Keratinocyte (primary cell): Measurements from ENCODE around the gene PNPLA7. TPM values are rescaled to one million over a fixed set of nuclear protein-coding genes. Genes with fewer than 3 reads are reported as not detected.

Experiments used
- DNase-seq: peaks from one replicate; pipeline ENCODE4 v3.0.0-alpha.2; 2011; ENCODE audit warnings: low read depth, missing footprints, low spot score
- FAIRE-seq: peaks from 2 replicates; lab custom pipeline; 2011; peaks lifted over from hg19 to GRCh38; lab: Jason Lieb, UNC
- H2AFZ ChIP-seq: 2 replicates; pipeline ENCODE4 v1.6.0; 2012; ENCODE audit warnings: low read length, control low read depth, inconsistent platforms; ENCODE audit not compliant: control insufficient read depth
- H3K27ac ChIP-seq: 2 replicates; pipeline ENCODE4 v1.5.1; 2011; ENCODE audit warnings: low read length; ENCODE audit not compliant: control insufficient read depth, insufficient read depth
- H3K27me3 ChIP-seq: 3 replicates; pipeline ENCODE4 v1.6.0; 2011; ENCODE audit warnings: low read length; ENCODE audit not compliant: control insufficient read depth, insufficient read depth; ENCODE audit errors: extremely low read depth
- H3K36me3 ChIP-seq, 2 experiments: 2 replicates in 1 of 2; 3 replicates in 1 of 2; pipeline ENCODE4 v1.5.1; 2011; ENCODE audit warnings: low read length in 2 of 2, mild to moderate bottlenecking in 1 of 2; ENCODE audit not compliant: control insufficient read depth in 2 of 2, insufficient read depth in 2 of 2; ENCODE audit errors: extremely low read depth in 1 of 2
- H3K4me1 ChIP-seq: 3 replicates; pipeline ENCODE4 v1.5.1; 2011; ENCODE audit warnings: low read length; ENCODE audit not compliant: control insufficient read depth, insufficient read depth; ENCODE audit errors: extremely low read depth
- H3K4me2 ChIP-seq: 3 replicates; pipeline ENCODE4 v1.6.0; 2011; ENCODE audit warnings: low read depth, low read length; ENCODE audit not compliant: control insufficient read depth, insufficient read depth; ENCODE audit errors: extremely low read depth
- H3K4me3 ChIP-seq, 3 experiments: fragments of 200-600 bp in 1 of 3; sonication (generic) in 1 of 3; 2 replicates in 2 of 3; 3 replicates in 1 of 3; pipeline ENCODE4 v1.5.1; 2011 to 2016; ENCODE audit warnings: low read length in 3 of 3, mild to moderate bottlenecking in 3 of 3, control low read depth in 2 of 3, inconsistent platforms in 1 of 3, low read depth in 1 of 3, mixed read lengths in 1 of 3, mixed run types in 1 of 3, moderate library complexity in 1 of 3; ENCODE audit not compliant: control insufficient read depth in 2 of 3, insufficient read depth in 2 of 3; ENCODE audit errors: extremely low read depth in 1 of 3
- H3K79me2 ChIP-seq: 2 replicates; pipeline ENCODE4 v1.6.0; 2012; ENCODE audit warnings: low read length; ENCODE audit not compliant: control insufficient read depth, insufficient read depth
- H3K9ac ChIP-seq: 3 replicates; pipeline ENCODE4 v1.6.0; 2011; ENCODE audit warnings: low read length; ENCODE audit not compliant: control insufficient read depth, insufficient read depth; ENCODE audit errors: extremely low read depth
- H3K9me1 ChIP-seq: 3 replicates; pipeline ENCODE4 v1.6.0; 2011; ENCODE audit warnings: low read length; ENCODE audit not compliant: control insufficient read depth, insufficient read depth; ENCODE audit errors: extremely low read depth
- H3K9me3 ChIP-seq: 2 replicates; pipeline ENCODE4 v1.5.1; 2012; ENCODE audit warnings: low read depth, low read length; ENCODE audit not compliant: control insufficient read depth
- H4K20me1 ChIP-seq: 3 replicates; pipeline ENCODE4 v1.6.0; 2011; ENCODE audit warnings: low read length; ENCODE audit not compliant: control insufficient read depth, insufficient read depth; ENCODE audit errors: extremely low read depth
- EZH2 ChIP-seq: IDR thresholded peaks from one replicate; pipeline ENCODE4 v1.6.1; 2012; ENCODE audit warnings: inconsistent platforms, mild to moderate bottlenecking, low read length, moderate library complexity
- dilution Hi-C: fragments of 300-500 bp; cut with MboI; formaldehyde crosslinking; loops from one replicate; pipeline ENCODE4 v1.7.0; 2020; ENCODE audit warnings: low sequenced_read_pairs; ENCODE audit not compliant: extremely low pct_ligation_motif_present
- polyA plus RNA-seq, 5 experiments: library from polyadenylated mRNA; depleted of rRNA in 3 of 5; stranded (reverse) in 3 of 5; stranded (forward) in 1 of 5; unstranded in 1 of 5; fragments of >200 nt; gene quantifications; 1 replicate in 1 of 5; 2 replicates in 3 of 5; 3 replicates in 1 of 5; pipeline versions ENCODE4 v1.2.1 to v1.2.3, GENCODE V29; 2011 to 2012; ENCODE audit warnings: missing spikeins in 2 of 5, low read depth in 1 of 5, low replicate concordance in 1 of 5
- TF ChIP-seq, protein P1 (sequence below), 3 experiments: IDR thresholded peaks in 1 of 3; conservative IDR thresholded peaks in 1 of 3; optimal IDR thresholded peaks in 1 of 3; 2 replicates in 2 of 3; 3 replicates in 1 of 3; pipeline versions ENCODE3 to v1.5.1; 2011; ENCODE audit warnings: low read length in 3 of 3, mild to moderate bottlenecking in 3 of 3, moderate library complexity in 2 of 3, control low read depth in 1 of 3, inconsistent platforms in 1 of 3; ENCODE audit not compliant: insufficient read depth in 2 of 3; ENCODE audit errors: extremely low read depth in 1 of 3

The PNPLA7 gene
- polyA plus RNA-seq, 1 donor (not counting 4 experiments of a cell fraction or from before 2014, with no cell fraction given), result 0.34 TPM

DNA sequence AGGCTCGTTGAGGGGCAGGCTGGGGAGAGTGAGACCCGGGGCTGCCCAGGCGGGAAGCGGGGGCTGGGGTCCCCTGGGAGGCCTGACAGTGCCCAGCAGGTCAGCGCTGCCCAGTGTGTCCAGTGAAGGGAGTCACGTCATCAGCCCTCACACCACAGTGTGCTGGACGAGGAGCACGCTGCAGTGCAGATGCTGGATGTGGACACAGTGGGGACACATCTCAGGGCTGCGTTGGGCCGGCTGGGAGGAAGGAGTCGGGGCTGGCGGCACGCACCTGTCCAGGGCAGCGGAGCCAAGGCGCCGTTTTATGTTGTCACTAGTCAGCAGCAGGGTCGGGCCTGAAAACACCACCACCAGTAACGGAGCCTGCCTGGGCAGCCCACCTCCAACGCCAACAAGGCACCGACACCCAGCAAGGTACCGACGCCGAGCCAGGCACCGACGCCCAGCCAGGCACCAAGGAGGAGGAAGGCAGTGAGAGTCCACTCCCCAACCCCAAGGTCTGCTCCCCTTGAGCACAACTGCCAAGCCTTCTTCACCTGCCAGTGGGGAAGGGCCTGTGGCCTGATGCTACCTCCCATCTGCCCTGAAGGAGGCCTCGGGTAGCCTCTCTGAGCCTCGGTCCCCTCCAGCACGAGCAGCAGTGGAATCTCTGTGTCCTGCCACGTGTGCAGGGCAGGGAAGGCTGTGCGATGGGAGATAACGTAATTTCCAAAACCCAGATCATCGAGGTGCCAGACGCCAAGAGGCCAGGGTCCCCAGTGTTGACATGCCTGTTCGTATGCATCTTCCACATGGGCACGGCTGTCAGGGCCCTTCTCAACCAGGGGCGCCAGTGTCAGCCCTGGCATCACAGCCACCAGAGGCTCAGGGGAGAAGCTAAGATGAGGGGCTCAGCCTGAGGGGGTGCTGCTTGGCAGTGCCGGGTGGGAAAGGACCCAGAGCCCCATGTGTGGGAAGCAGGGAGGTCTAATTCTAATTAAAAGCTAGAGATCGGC lies 69.2 kb downstream of the PNPLA7 start:
- DNase-seq (no peak), FAIRE-seq (no peak)
- Histone ChIP-seq H3K4me2 (no peak overlapping the region), H3K9me3 (peaks cover 2% of the 10 kb centered on the region), H3K27me3 (peaks cover 11% of the 10 kb centered on the region), H3K9me1 (no peaks in the 10 kb centered on the region), H3K9ac (no peak overlapping the region), H2AFZ (no peak overlapping the region), H3K36me3 (no peaks in the 10 kb centered on the region), H3K4me1 (peaks cover 6% of the 10 kb centered on the region), H4K20me1 (no peaks in the 10 kb centered on the region), H3K27ac (no peak overlapping the region), H3K4me3 (no peak overlapping the region), H3K79me2 (no peaks in the 10 kb centered on the region)
- dilution Hi-C loops, result no loop called here
- TF ChIP-seq EZH2, result no peak
- TF ChIP-seq, protein P1, sequence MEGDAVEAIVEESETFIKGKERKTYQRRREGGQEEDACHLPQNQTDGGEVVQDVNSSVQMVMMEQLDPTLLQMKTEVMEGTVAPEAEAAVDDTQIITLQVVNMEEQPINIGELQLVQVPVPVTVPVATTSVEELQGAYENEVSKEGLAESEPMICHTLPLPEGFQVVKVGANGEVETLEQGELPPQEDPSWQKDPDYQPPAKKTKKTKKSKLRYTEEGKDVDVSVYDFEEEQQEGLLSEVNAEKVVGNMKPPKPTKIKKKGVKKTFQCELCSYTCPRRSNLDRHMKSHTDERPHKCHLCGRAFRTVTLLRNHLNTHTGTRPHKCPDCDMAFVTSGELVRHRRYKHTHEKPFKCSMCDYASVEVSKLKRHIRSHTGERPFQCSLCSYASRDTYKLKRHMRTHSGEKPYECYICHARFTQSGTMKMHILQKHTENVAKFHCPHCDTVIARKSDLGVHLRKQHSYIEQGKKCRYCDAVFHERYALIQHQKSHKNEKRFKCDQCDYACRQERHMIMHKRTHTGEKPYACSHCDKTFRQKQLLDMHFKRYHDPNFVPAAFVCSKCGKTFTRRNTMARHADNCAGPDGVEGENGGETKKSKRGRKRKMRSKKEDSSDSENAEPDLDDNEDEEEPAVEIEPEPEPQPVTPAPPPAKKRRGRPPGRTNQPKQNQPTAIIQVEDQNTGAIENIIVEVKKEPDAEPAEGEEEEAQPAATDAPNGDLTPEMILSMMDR (optimal IDR thresholded peaks at IDR 0.05 in 1 of 3, IDR thresholded peaks at IDR 0.05 in 1 of 3, conservative IDR thresholded peaks at IDR 0.05 in 1 of 3; ENCODE audit: extremely low read depth in 1 of 3, insufficient read depth in 2 of 3, low read length in 3 of 3), result no peak

DNA sequence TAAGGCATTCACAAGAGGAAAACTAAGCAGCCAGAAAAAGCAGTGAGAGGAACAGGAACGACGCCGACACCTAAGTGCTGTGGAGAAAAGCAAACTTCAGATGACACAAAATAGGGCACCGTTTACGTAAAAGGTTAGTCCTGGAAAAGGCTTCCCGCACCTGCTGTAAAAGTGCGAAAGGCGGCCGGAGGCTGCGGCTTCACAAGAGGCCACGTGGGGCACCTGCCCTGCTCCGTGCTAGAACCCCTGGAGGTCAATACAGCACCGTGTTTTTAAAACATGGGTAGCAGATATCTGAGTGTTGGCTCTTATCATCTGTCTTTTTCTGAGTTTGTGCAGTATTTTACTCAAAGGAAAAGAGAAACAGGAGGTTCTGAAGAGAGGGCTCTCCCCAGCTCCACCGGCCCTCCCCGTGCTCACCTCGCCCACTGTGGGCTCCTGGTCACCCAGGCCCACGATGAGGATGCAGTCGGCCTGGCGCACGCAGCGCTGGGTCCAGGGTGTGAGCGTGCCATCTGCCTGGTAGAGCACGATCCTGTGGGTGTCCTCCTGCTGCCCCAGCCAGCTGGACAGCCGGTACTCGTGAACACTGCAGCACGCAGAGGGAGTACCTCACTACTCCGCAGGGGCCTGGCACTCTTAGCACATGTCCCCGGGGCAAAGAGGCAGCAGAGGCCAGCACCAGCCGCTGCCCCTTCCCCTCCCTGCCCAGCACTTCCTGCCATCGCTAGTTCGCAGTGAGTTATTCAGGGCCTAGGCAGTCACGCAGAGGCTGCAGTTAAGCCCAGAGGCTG lies 70.1 kb downstream of the PNPLA7 start:
- H4K20me1 ChIP-seq, result no peaks in the 10 kb centered on the region
- no peak for TF ChIP-seq EZH2
- TF ChIP-seq, protein P1 (optimal IDR thresholded peaks at IDR 0.05 in 1 of 3, IDR thresholded peaks at IDR 0.05 in 1 of 3, conservative IDR thresholded peaks at IDR 0.05 in 1 of 3; ENCODE audit: extremely low read depth in 1 of 3, insufficient read depth in 2 of 3, low read length in 3 of 3), result no peak
- dilution Hi-C loops, result no loop called here
- H3K27ac ChIP-seq, result no peak overlapping the region
- H3K9me3 ChIP-seq, result peaks cover 2% of the 10 kb centered on the region
- no peak overlapping the region for H2AFZ ChIP-seq
- peaks cover 6% of the 10 kb centered on the region for H3K4me1 ChIP-seq
- no peak for DNase-seq
- no peaks in the 10 kb centered on the region for H3K9me1 ChIP-seq
- H3K36me3 ChIP-seq, result no peaks in the 10 kb centered on the region
- no peak for FAIRE-seq
- no peaks in the 10 kb centered on the region for H3K79me2 ChIP-seq
- H3K27me3 ChIP-seq, result peaks cover 11% of the 10 kb centered on the region
- H3K9ac ChIP-seq, result no peak overlapping the region
- no peak overlapping the region for H3K4me3 ChIP-seq
- H3K4me2 ChIP-seq, result no peak overlapping the region
